Esophagus muscularis mucosa (tissue), 3 donors: ENCODE data around the gene PAF1.

Experiments used
- POLR2AphosphoS5 ChIP-seq, 2 donors: sonication (generic); formaldehyde crosslinking; IDR thresholded peaks; one replicate each; pipeline ENCODE4 v1.6.1; 2017; ENCODE audit warnings: antibody characterized with exemption in 2 of 2
- TF ChIP-seq, protein P1 (sequence below), 3 experiments: fragments of 200-600 bp in 2 of 3; fragments of 450-650 bp in 1 of 3; sonication (generic) in 2 of 3; IDR thresholded peaks; one replicate each; pipeline ENCODE4 v1.5.1; 2017 to 2019; ENCODE audit warnings: antibody characterized with exemption in 3 of 3, mild to moderate bottlenecking in 2 of 3, moderate library complexity in 1 of 3

DNA sequence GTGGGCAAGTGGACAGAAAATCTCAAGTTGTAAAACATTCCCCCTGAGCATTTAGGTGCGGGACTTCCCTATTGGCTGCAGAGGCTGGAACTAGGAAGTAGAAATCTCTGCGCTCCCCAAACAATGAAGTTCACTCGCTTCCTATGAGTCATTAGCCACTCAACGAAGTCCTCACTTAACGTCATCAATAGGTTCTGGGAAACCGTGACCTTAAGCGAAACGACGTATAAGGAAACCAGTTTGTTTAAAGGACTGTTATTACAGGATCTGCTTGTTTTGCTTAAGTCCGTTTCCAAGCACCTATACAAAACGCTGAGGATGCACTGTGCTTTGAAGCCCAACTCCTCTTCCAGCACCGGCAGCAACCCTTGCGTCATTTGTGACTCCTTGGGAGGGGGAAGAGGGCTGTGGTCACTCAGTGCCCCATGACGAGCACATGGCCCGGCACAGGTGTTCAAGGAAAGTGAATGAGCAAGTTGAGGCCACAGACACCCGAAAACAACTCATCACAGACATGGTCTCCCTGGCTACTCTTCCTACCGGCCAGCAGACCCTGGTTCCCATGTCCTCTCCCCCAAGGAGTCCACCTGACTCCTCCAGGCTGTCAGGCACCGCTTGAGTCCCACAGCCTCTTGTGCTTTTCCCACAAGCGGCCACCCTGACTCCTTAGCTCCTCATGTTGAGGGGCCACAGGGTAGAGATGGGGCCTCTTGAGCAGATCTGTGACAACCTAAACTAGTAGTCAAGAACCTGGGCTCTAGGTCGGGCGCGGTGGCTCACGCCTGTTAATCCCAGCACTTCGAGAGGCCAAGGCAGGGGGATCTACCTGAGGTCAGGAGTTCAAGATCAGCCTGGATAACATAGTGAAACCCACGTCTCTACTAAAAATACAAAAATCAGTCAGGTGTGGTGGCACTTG, 40.0 kb upstream of the PAF1 start:
- TF ChIP-seq, protein P1, sequence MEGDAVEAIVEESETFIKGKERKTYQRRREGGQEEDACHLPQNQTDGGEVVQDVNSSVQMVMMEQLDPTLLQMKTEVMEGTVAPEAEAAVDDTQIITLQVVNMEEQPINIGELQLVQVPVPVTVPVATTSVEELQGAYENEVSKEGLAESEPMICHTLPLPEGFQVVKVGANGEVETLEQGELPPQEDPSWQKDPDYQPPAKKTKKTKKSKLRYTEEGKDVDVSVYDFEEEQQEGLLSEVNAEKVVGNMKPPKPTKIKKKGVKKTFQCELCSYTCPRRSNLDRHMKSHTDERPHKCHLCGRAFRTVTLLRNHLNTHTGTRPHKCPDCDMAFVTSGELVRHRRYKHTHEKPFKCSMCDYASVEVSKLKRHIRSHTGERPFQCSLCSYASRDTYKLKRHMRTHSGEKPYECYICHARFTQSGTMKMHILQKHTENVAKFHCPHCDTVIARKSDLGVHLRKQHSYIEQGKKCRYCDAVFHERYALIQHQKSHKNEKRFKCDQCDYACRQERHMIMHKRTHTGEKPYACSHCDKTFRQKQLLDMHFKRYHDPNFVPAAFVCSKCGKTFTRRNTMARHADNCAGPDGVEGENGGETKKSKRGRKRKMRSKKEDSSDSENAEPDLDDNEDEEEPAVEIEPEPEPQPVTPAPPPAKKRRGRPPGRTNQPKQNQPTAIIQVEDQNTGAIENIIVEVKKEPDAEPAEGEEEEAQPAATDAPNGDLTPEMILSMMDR (IDR thresholded peaks at IDR 0.05): no peak
- TF ChIP-seq POLR2AphosphoS5 (IDR thresholded peaks at IDR 0.05): peak; percentile 62 to 63
